GM04503 (cell line): ENCODE data around the gene LPIN3.
"Not testable (repeated sequence)": the region's sequence is repeated elsewhere in the genome, so short reads cannot be mapped to it uniquely, and the experiment has no call there.

Experiments
- DNase-seq: peaks from one replicate; pipeline ENCODE4 v3.0.0-alpha.2; 2012; ENCODE audit warnings: low read depth

The LPIN3 gene

GRCh38 chr20:41340327-41341055, at the start of gene LPIN3:
LPIN3 (plus strand) TSS chr20:41340821; CDS start chr20:41345804, 4,983 bp downstream.
- peak; percentile 72 for DNase-seq

DNA sequence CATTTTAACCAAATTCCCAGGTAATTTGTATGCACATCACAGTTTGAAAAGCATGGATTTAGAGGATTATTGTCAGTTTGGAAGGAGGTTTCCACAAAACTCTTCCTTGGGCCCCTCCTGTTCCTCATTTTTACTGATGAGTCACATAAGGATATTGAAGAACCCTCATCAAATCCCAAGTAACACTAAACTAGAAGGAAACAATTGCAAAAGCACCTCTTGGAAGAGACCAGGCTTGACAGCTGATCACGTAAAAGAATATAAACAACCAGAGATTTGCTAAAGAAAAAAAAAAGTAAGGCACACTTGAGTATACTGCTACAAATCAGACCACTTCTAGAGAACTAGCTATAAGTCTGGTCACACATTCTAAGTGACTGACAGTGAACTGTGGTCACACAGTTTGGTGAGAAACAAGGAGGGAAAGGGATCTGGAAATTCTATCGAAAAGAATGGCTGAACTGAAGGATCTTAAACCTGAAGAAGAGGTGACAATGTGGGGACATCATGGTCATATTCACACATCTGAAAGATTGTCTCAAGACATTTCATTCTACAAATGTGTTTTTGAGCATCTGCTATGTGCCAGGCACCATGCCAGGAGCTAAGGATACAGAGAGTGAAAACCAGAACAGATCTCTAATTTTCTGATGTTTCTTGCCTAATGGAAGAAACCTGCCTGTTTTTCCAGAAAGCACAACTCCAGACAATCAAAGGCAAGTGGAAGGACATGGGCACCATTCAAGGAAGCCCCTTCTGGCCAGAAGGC, 47.2 kb upstream of the LPIN3 start:
- no peak for DNase-seq

- DNase-seq, result no peak
Measured at GRCh38 chr20:41299899-41300298, 40.7 kb upstream of the LPIN3 start.

DNA sequence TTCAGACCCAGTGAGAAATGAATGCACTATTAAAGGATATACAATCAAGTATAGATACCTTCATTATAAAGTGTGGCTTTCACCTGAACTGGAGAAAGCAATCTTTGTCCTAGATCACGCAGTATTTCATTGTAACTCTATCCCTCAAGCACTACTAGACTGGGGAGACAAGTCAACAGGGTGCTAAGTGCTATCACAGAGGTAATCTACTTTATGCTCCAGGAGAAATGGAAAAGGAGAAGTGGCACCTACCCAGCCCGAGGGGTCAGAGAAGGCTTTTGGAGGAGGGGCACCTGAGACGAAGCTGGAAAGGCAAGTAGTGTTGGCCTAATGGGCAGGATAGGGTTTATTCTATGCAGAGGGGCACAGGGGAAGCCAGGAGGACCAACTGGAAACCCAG, 40.2 kb upstream of the LPIN3 start:
- no peak for DNase-seq

DNA sequence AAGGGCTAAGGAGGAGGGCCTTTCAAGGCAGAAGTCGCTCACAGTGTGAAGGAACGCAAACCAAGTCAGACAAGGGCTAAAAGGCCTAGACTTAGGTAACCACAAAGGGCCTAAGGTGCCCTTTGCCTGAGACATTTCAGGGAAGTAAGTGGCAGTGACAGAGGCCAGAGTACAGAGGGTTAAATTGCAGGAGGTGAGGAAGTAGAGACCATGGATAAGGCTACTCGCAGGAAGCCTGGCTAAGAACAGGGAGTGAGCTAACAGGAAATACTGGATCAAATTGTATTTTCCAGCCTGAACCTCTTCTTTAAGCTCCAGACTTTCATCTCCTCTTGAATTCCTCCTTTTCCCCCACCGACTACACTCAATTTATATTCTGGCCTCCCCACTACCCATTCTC, 39.7 kb upstream of the LPIN3 start:
- no peak for DNase-seq

- DNase-seq, result no peak
Measured at GRCh38 chr20:41304002-41304401, 36.6 kb upstream of the LPIN3 start.

DNA sequence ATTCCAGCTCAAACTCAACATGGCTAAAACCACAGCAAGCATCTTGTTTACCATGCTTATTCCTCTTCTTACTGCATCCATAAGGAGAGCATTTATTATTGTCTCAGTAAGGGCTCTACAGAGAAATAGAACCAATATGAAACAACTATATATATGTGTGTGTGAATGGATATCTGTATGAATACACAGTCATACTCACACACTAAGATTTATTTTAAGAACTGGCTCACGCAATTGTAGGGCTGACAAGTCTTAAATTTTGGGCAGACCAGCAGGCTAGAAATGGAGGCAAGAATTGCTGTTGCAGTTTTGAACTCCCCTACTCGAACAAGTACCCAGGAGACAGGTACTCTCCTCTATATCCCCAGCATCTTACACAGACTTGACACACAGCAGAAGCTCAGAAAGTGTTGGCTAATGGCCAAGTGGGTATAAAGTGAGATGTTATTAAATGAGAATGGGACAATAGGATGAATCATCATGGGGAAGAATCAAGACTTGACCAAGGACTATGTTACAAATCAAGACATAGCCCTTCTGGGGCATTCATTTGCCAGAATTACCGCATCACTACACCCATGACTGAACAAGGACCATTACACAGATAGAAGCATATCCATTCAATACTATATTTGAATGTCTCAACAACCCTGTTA, 36.1 kb upstream of the LPIN3 start:
- DNase-seq, result no peak

- DNase-seq, result no peak
Measured at GRCh38 chr20:41306061-41306727, 34.4 kb upstream of the LPIN3 start.

- no peak for DNase-seq
Measured at GRCh38 chr20:41307021-41307420, 33.6 kb upstream of the LPIN3 start.

- peak; percentile 74 for DNase-seq
Measured at GRCh38 chr20:41308290-41308711, 32.3 kb upstream of the LPIN3 start.

GRCh38 chr20:41308726-41309413, 31.8 kb upstream of the LPIN3 start:
- no peak for DNase-seq

DNA sequence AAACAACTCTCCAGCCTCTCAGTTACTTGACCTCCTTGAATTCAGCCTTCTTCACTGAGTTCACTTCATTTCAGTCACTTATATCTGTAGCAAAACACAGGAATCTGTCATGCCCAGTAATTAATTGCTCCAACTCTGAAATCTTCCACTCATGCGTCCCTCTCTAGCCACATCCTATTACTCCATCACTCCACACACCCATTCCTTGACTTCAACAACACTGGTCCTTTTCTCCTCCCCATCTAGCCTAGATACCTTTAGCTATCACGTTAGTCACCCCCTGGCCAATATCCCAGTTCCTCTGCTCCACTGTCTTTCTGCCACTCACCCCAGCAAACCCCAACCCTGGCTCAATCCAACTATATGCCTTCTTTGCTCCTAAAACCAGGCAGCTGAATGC, 30.8 kb upstream of the LPIN3 start:
- DNase-seq, result no peak

GRCh38 chr20:41312009-41312408, 28.6 kb upstream of the LPIN3 start:
- not testable (repeated sequence) for DNase-seq

GRCh38 chr20:41314386-41314785, 26.2 kb upstream of the LPIN3 start:
- no peak for DNase-seq

- no peak for DNase-seq
Measured at GRCh38 chr20:41316051-41316450, 24.6 kb upstream of the LPIN3 start.

- no peak for DNase-seq
Measured at GRCh38 chr20:41316602-41317545, 23.7 kb upstream of the LPIN3 start.

- no peak for DNase-seq
Measured at GRCh38 chr20:41317546-41318270, 22.9 kb upstream of the LPIN3 start, which contains the start of gene ZHX3. ZHX3 (minus strand) TSS chr20:41317731; CDS start chr20:41204916, 112,815 bp downstream.

DNA sequence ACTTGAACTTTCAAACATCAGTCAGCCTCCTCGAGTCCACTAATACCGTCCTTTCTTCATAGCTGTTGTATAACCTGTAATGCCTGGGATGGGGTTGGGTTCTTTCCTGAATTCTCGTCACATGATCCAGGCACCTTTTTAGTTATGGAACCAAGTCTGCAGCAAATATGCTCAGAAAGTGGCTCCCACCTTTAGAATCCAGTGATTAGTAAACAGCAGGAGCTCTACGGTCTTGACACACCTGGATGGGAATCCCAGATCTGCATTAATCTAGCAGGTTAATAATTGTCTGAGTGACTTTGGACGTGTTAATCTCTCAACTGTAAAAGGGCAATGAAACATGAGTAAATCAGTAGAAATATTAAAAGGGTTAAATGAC, 22.4 kb upstream of the LPIN3 start:
- DNase-seq, result no peak

DNA sequence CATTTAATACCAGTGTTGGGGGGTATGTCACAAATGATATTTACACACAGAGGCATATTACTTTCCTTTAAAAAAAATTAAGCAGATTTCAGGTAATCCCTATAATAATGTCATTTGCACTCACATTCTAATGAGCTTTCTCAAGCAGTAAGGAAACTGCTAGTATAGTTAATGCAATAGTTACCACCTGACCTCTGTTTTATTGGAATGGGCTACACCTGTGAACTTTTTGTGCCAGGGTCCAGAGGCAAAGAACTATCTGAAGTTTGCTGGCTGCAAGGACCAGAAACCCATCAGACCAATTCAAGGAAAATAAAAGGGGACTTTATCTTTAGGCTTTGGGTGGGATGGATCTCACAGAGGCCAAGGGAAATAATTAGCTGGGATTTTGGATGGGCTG, 20.2 kb upstream of the LPIN3 start:
- DNase-seq, result no peak

DNA sequence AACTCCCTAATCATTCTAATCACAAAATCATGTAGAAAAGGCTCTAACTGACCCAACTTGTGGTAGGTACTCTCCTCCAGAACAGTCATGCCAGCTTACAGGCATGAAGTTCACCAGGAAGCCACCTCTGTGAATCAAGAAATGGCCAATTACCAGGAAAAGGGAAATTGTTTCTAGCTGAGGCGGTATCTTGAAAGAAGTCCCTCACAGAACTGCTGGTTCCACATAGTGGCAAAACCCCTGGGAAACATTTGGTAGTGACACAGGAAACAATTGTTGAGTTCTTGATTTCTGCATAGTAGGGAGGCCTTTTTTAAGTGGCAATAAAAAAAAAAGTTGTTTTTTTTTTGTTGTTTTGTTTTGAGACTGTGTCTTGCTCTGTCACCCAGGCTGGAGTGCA, 19.6 kb upstream of the LPIN3 start:
- DNase-seq, result no peak
